ENCODE results near the gene ATP4A.
A peak's percentile ranks its signal among the peaks of the same experiment; 100 is the strongest.

ATP4A gene

GRCh38 chr19:35587321-35587720 lies 23.9 kb upstream of the ATP4A start:
- ATAC-seq = no peak
- TF ChIP-seq TOX (CRISPR knock-in tag; IDR thresholded peaks at IDR 0.05; ENCODE audit: borderline replicate concordance) (no peak), ZC3H10 (CRISPR knock-in tag; IDR thresholded peaks at IDR 0.05) (no peak), ARNTL (CRISPR knock-in tag; IDR thresholded peaks at IDR 0.05; ENCODE audit: borderline replicate concordance, low read depth) (no peak), TCF4 (CRISPR knock-in tag; IDR thresholded peaks at IDR 0.05; ENCODE audit: borderline replicate concordance) (no peak), OSR1 (CRISPR knock-in tag; IDR thresholded peaks at IDR 0.05) (no peak), PATZ1 (CRISPR knock-in tag; IDR thresholded peaks at IDR 0.05; ENCODE audit: borderline replicate concordance) (no peak), CSRNP3 (CRISPR knock-in tag; IDR thresholded peaks at IDR 0.05) (no peak), ZNF565 (CRISPR knock-in tag; conservative IDR thresholded peaks at IDR 0.05; ENCODE audit: low read depth) (no peak)

DNA sequence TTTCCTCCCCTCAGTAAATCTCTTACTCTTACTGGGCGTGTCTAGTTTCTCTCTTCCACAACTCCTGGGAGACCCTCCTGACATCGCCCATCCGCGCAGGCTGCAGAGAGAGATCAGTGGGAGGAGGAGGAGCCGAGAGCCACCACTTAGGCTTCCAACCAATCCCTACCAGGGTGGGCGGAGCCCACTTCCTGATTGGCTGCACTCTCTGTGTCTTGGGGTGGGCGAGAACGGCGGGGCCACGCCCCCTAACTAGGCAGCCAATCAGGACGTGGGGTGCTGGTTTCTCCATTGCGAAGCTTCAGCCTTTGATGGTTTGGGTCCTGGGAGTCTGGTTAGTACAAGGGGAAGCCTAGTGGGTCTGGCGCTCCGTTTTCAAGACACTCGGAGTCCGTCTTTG lies 22.4 kb upstream of the ATP4A start, which contains the start of gene PMIS2:
Gene PMIS2 (plus strand): TSS at position 326 of the 400 bp plus-strand sequence. CDS start 87 bp downstream, outside the sequence.
- ATAC-seq = peak; percentile 64
- TF ChIP-seq ZNF565 (CRISPR knock-in tag; conservative IDR thresholded peaks at IDR 0.05; ENCODE audit: low read depth) = no peak
- TF ChIP-seq ZNF70 (CRISPR knock-in tag; IDR thresholded peaks at IDR 0.05) = no peak
- TF ChIP-seq, protein P1, sequence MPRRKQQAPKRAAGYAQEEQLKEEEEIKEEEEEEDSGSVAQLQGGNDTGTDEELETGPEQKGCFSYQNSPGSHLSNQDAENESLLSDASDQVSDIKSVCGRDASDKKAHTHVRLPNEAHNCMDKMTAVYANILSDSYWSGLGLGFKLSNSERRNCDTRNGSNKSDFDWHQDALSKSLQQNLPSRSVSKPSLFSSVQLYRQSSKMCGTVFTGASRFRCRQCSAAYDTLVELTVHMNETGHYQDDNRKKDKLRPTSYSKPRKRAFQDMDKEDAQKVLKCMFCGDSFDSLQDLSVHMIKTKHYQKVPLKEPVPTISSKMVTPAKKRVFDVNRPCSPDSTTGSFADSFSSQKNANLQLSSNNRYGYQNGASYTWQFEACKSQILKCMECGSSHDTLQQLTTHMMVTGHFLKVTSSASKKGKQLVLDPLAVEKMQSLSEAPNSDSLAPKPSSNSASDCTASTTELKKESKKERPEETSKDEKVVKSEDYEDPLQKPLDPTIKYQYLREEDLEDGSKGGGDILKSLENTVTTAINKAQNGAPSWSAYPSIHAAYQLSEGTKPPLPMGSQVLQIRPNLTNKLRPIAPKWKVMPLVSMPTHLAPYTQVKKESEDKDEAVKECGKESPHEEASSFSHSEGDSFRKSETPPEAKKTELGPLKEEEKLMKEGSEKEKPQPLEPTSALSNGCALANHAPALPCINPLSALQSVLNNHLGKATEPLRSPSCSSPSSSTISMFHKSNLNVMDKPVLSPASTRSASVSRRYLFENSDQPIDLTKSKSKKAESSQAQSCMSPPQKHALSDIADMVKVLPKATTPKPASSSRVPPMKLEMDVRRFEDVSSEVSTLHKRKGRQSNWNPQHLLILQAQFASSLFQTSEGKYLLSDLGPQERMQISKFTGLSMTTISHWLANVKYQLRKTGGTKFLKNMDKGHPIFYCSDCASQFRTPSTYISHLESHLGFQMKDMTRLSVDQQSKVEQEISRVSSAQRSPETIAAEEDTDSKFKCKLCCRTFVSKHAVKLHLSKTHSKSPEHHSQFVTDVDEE (CRISPR knock-in tag; IDR thresholded peaks at IDR 0.05) = no peak
- no peak for TF ChIP-seq CREB5 (CRISPR knock-in tag; IDR thresholded peaks at IDR 0.05; ENCODE audit: low read depth)
- no peak for TF ChIP-seq GLIS3 (CRISPR knock-in tag; IDR thresholded peaks at IDR 0.05)
- no peak for TF ChIP-seq ZFP3 (CRISPR knock-in tag; IDR thresholded peaks at IDR 0.05)
- TF ChIP-seq PATZ1 (CRISPR knock-in tag; IDR thresholded peaks at IDR 0.05; ENCODE audit: borderline replicate concordance) = no peak

DNA sequence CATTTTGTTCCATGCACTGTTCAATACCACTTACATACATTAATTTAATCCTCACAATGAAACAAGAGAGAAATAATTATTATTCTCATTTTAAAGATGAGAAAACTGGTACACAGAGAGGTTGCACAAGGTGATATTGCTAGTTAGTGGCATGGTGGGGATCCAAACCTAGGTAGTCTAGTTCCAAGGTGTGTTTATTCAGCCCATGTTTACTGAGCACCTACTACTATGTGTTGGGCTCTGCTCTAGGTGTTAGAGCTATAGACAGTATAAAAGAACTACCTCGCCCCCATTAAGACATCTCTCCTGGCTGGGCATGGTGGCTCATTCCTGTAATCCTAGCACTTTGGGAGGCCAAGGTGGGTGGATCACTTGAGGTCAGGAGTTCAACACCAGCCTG lies 19.3 kb upstream of the ATP4A start:
- TF ChIP-seq PATZ1 (CRISPR knock-in tag; IDR thresholded peaks at IDR 0.05; ENCODE audit: borderline replicate concordance) = no peak
- no peak for TF ChIP-seq ZNF70 (CRISPR knock-in tag; IDR thresholded peaks at IDR 0.05)
- no peak for TF ChIP-seq GLIS3 (CRISPR knock-in tag; IDR thresholded peaks at IDR 0.05)
- no peak for TF ChIP-seq ZC3H10 (CRISPR knock-in tag; IDR thresholded peaks at IDR 0.05)
- no peak for TF ChIP-seq TOX (CRISPR knock-in tag; IDR thresholded peaks at IDR 0.05; ENCODE audit: borderline replicate concordance)
- no peak for TF ChIP-seq ARNTL (CRISPR knock-in tag; IDR thresholded peaks at IDR 0.05; ENCODE audit: borderline replicate concordance, low read depth)
- no peak for TF ChIP-seq SNAI2 (CRISPR knock-in tag; IDR thresholded peaks at IDR 0.05)
- TF ChIP-seq RARB (CRISPR knock-in tag; IDR thresholded peaks at IDR 0.05) = no peak
- no peak for TF ChIP-seq CSDC2 (CRISPR knock-in tag; IDR thresholded peaks at IDR 0.05)
- TF ChIP-seq OSR1 (CRISPR knock-in tag; IDR thresholded peaks at IDR 0.05) = no peak
- TF ChIP-seq ZNF8 (CRISPR knock-in tag; IDR thresholded peaks at IDR 0.05) = no peak
- no peak for ATAC-seq

Measured in SK-N-SH treated with all-trans-retinoic acid at 6 μM for 48 hours (cell line).